GM18505 (cell line): ENCODE data around the gene PTPN22.
A peak's percentile ranks its signal among the peaks of the same experiment; 100 is the strongest.
"Not testable (repeated sequence)": the region's sequence is repeated elsewhere in the genome, so short reads cannot be mapped to it uniquely, and the experiment has no call there.

Experiments used
- ATAC-seq: cut with Tn5 transposase; IDR thresholded peaks from one replicate; pipeline ENCODE4 v1.9.1; 2021; ENCODE audit not compliant: unreplicated experiment
- POLR2A ChIP-seq: IDR thresholded peaks from 4 replicates; pipeline ENCODE4 v1.6.1; 2011; ENCODE audit warnings: borderline replicate concordance; ENCODE audit not compliant: insufficient read depth, insufficient read length; ENCODE audit errors: extremely low read depth

The PTPN22 gene

DNA sequence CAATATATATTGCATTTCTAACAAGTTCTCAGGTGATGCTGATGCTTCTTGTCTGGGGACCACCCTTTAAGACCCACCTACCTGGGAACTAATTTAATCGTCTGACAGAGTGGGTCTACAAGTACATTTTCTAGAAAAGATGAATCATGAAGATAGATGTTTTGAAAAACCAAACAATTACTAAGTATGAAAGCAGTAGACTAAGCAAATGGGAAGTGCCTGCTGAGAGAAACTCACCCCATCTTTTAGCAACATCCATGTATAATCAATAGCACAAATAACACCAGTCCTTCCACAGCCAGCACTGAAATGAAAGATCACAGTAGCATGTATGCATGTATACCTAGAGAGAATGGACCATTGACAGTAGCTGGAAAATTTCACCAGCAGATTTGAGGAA lies 17.3 kb downstream of the PTPN22 start:
- no peak for ATAC-seq
- TF ChIP-seq POLR2A = no peak

DNA sequence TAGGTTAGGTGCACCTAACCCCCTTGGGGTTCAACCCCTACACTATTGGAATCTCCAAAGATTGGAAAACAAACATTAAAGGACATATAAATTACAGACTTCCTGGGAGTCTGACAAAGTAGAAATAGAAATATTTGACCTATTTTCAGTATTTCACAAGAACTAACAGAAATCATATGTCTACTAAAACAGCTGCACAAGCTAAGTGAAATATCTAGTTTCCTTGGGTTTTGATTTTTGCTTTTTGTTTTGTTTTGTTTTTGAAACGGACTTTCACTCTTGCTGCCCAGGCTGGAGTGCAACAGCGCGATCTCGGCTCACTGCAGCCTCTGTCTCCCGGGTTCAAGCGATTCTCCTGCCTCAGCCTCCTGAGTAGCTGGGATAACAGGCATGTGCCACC lies 18.8 kb downstream of the PTPN22 start:
- not testable (repeated sequence) for ATAC-seq

DNA sequence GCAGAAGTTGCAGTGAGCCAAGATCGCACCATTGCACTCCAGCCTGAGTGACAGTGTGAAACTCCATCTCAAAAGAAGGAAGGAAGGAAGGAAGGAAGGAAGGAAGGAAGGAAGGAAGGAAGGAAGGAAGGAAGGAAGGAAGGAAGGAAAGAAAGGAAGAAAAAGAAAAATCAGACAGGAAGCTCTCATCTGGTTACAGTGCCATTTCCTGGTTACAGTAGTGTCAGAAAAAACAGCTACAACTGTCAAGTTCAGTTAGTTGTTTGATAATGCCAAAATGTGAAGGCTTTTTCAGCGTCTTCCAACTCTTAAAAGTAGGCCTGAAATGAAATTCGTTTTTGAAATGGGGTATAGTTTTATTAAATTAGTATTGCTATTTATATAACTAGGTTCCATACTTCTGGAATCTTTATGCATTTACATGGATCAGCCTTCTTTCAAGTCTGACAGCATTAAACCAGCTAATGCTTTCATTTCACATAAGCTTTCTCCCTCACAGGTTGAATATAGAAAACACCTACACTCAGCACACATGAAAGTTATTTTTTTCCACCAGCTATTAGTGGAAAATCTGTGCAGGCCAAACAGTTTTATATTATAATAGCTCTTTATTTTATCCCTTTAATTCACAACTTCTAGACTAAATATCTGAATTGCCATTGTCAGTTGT lies 21.2 kb downstream of the PTPN22 start:
- TF ChIP-seq POLR2A = no peak
- no peak for ATAC-seq

DNA sequence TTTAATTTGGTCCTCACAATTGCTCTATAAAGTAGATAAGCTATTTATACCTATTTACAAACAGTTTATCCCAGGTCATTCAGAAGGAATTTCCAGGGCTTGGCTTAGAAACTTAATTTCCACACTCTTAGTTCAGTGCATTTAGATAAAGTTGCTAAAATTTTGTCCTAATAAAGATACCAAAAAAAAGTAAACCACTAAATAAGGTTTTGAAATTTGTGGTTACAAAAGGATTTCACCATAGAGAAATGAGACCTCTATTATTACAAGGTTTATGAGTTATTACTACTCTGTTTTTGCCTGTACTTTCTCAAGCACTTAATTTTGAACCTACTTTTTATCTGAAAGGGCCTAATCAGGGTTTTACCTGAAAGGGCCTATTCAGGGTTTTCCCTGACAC lies 22.4 kb downstream of the PTPN22 start:
- ATAC-seq = no peak
- TF ChIP-seq POLR2A = no peak

DNA sequence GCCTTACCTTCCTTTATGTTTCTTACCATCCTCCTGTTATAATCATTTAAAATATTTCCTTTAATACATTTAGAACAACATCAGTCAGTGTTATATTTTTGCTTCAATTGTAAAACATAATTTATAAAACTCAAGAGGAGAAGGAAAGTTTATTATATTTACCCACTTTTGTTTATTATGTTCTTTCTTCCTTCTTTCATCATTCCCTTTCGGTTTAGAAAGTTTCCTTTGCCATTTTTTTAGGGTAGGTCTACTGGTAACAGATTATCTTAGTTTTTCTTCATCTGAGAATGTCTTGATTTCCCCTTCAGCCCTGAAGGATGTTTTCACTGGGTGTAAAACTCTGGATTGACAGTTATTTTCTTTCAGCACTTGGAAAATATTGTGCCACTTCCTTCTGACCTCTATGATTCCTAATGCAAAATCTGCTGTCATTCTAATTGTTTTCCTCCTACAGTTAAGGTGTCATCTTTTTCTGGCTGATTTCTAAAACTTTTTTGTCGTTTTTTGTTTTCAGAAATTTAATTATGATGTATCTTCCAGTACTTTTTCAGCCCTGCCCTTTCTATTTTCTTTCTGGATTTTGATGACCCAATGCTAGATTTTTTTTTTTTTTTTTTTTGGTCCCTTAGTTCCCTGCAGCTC lies 25.0 kb downstream of the PTPN22 start:
- no peak for TF ChIP-seq POLR2A
- ATAC-seq = no peak

DNA sequence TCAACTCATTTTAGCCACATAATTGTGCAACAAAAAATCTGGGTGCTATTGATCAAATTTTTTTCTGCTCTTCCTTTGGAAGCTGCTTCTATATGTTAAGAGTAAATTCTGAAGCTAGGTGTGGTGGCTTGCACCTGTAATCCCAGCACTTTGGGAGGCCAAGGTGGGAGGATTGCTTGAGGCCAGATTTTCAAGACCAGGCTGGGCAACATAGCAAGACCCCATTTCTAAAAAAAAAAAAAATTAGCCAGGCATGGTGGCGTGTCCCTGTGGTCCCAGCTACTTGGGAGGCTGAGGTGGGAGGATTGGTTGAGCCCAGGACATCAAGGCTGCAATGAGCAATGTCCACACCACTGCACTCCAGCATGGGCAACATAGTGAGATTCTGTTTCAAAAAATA lies 35.0 kb downstream of the PTPN22 start:
- no peak for ATAC-seq
- no peak for TF ChIP-seq POLR2A

- no peak for TF ChIP-seq POLR2A
- no peak for ATAC-seq
Measured at GRCh38 chr1:113835686-113836290, 35.7 kb downstream of the PTPN22 start.

DNA sequence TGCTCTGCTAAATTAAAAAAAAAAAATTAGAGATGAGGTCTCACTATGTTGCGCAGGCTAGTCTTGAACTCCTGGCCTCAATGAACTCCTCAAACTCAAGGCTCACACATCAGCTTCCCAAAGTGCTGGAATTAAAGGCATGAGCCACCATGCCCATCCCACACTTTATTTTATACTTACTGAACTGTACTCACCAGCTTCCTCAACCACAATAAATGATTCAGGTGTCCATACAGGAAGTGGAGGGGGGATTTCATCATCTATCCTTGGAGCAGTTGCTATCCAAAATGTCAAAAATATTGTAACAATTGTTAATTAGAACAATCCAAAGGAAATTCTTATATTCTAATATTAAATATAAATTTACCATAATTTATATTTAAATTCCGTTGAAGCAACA lies 36.8 kb downstream of the PTPN22 start:
- no peak for TF ChIP-seq POLR2A
- no peak for ATAC-seq

DNA sequence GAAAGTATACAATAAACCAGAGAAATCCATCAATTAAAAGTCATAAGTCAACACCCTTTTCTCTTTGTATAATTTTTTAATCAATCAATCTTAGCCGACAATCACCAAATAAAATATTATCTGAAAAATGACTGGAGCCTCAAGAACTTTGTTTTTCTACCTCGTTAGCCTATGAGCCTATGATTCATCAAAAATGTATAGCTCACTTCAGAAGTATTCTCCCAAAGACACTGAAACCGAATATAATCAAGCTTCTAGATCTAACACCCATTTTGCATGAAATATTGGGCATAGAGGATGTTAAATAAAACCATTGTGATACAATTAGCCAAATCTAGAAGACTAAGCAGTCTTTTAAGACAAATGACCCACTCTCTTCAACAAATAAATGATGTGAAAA lies 41.5 kb downstream of the PTPN22 start:
- TF ChIP-seq POLR2A = no peak
- ATAC-seq = no peak

GRCh38 chr1:113821916-113822315 lies 49.6 kb downstream of the PTPN22 start:
- no peak for TF ChIP-seq POLR2A
- ATAC-seq = no peak

DNA sequence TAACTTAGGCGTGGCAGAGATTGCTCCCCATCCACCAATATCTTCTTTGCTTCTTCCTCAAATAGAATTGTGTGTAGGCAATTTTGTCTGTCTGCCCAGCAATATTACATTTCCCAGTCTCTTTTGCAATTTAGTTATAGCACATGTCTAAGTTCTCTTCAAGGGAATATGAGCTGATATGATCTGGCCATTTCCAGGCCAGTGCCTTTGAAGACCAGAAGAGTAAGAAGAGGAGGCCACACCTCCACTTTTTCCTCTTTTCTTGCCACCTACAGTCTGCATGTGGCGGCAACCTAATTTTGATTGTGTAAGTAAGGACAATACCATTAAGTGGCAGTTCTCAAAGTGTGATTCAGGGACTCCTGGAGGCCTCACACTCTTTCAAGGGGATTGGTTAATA lies 52.9 kb downstream of the PTPN22 start:
- no peak for TF ChIP-seq POLR2A
- no peak for ATAC-seq

- no peak for ATAC-seq
- no peak for TF ChIP-seq POLR2A
Measured at GRCh38 chr1:113813218-113813617, 58.3 kb downstream of the PTPN22 start.

- no peak for ATAC-seq
Measured at GRCh38 chr1:113812661-113813135, 58.8 kb downstream of the PTPN22 start.

GRCh38 chr1:113811888-113812660 lies 59.4 kb downstream of the PTPN22 start, which contains the start of gene RSBN1:
RSBN1 (minus strand) TSS chr1:113812476; CDS start chr1:113812412, 64 bp downstream.
- peak; percentile 92 for ATAC-seq
- peak; percentile 87 for TF ChIP-seq POLR2A

More at GRCh38 chr1:113812661-113813135, 58.8 kb downstream of the PTPN22 start:
- TF ChIP-seq POLR2A = no peak
